K562 treated with DMSO at 1 percent for 48 hours (cell line): ENCODE data around the gene TEX30. TPM values are rescaled to one million over a fixed set of nuclear protein-coding genes. Genes with fewer than 3 reads are reported as not detected.

Source experiments
- total RNA-seq: library from RNA; unstranded; fragments of 300-600 nt; gene quantifications from 2 replicates; pipeline ENCODE4 v1.2.3, GENCODE V29; 2022; ENCODE audit warnings: low replicate concordance; ENCODE audit errors: extremely low read depth

The TEX30 gene
- not detected in 2 replicates for total RNA-seq

DNA sequence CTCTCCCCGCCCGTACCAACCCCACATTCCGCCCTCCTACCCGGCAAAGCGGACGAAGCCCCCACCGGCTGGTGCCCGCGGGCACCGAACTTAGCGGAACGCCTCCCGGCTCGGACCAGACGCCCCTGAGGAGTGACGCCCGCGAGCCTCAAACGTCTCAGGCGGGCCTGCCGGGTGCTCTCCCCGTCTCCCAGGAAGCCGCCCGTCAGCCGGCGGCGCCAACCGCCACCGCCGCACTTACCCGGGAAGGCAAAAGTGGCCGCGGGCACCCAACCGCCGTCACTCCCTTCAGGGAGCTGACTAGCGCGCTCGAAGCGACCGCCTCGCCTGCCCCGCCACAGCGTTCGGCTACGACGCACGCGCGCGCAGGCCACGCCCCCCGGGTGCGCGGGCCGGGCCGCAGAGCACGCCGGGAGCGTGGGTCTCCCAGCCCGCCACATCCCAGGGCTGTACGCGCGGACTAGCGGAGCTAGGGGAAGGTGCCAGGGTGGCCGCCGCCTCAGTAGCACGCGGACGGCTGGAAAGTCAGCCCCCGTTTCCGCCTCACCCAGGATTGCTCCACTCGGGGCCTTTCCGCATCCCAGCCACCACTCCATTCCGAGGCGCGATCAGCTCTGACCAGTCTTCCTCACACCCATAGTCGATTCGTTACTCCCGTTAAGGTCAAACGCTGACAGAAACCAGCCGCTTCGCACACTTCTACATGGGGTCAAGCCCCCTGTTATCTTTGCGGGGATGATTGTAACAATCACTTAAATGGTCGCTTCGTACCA is at the start of gene TEX30:
TSS of gene TEX30 (minus strand) at position 346 of the 773 bp plus-strand sequence. CDS start 3,760 bp downstream, outside the sequence.

DNA sequence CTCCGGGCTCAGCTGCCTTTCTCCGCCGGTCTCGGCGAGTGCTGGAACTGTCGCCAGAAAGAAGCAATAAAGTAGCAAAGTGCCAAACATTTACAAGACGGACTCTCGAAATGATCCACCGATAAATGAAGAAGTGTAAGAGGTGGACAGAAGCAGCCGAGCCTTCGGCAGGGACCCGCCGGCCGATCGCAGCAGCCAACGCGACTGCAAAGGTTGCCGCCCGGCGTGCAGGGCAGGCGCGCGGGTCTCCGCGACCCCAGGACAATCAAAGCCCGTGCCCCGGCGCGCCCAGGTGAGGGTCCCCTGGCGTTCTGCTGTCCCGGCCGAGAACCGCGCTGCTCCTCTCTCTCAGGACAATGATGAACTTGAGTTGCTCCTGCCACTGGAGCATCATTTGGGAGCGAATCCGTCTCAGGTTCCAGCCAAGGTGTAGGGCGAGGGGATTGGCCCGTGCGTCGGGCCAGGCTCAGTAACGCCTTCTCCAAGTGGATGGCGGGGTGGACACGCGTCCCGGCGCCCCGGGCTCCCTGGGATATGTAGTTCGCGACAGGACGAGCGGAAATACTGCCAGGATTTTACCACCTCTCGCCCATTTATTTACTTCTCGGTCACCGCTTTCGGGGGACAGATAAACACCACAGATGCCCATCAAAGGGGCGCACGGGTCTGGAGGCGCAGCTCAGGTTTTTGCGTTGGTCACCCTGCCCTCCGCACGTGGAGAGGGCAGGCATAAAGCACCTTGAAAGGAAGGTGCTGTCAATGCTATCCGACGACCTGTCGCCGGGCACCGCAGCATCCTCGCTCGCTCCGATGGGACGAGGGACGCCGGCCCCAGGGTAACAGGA is 25.2 kb upstream of the TEX30 start, which contains the start of the genes BIVM and POGLUT2:
TSS of gene BIVM (plus strand) at position 539 of the 845 bp plus-strand sequence. CDS start 8,149 bp downstream, outside the sequence.
TSS of gene POGLUT2 (minus strand) at position 396 of the 845 bp plus-strand sequence. CDS start at position 90, 306 bp downstream.

Other genes with a start within 250 kb of the TEX30 start
- not detected in 2 replicates for gene TPP2, start 176.8 kb downstream of the TEX30 start, total RNA-seq
- not detected in 2 replicates for gene METTL21C, start 78.7 kb downstream of the TEX30 start, total RNA-seq
- not detected in 2 replicates for gene POGLUT2, start 25.2 kb upstream of the TEX30 start, total RNA-seq
- not detected in 2 replicates for gene BIVM, start 25.3 kb upstream of the TEX30 start, total RNA-seq
- not detected in 2 replicates for gene ERCC5, start 72.2 kb upstream of the TEX30 start, total RNA-seq